ENCODE results near the gene KLHL29.

Gene KLHL29

GRCh38 chr2:23394700-23395099, 9.7 kb downstream of the KLHL29 start:
- no peak for DNase-seq

GRCh38 chr2:23397478-23397877, 12.5 kb downstream of the KLHL29 start:
- no peak for DNase-seq

GRCh38 chr2:23399674-23400261, 14.8 kb downstream of the KLHL29 start:
- DNase-seq = no peak

GRCh38 chr2:23400703-23401102, 15.7 kb downstream of the KLHL29 start:
- no peak for DNase-seq

GRCh38 chr2:23401427-23402204, 16.6 kb downstream of the KLHL29 start:
- DNase-seq = no peak

- no peak for DNase-seq
Observed at GRCh38 chr2:23402205-23402740, 17.3 kb downstream of the KLHL29 start.

GRCh38 chr2:23404426-23404825, 19.4 kb downstream of the KLHL29 start:
- DNase-seq = peak in 13 of 58 donors; percentile 6 to 32 (median 13)

- peak in 10 of 58 donors; percentile 8 to 45 (median 28) for DNase-seq
Observed at GRCh38 chr2:23409248-23409647, 24.3 kb downstream of the KLHL29 start.

- DNase-seq = no peak
Observed at GRCh38 chr2:23410596-23410995, 25.6 kb downstream of the KLHL29 start.

GRCh38 chr2:23411752-23412431, 26.9 kb downstream of the KLHL29 start:
- DNase-seq = no peak

- no peak for DNase-seq
Observed at GRCh38 chr2:23412556-23413155, 27.7 kb downstream of the KLHL29 start.

GRCh38 chr2:23413641-23414040, 28.7 kb downstream of the KLHL29 start:
- DNase-seq = no peak

GRCh38 chr2:23414106-23414505, 29.1 kb downstream of the KLHL29 start:
- no peak for DNase-seq

- DNase-seq = no peak
Observed at GRCh38 chr2:23414871-23415270, 29.9 kb downstream of the KLHL29 start.

GRCh38 chr2:23417310-23417709, 32.3 kb downstream of the KLHL29 start:
- DNase-seq = no peak

- no peak for DNase-seq
Observed at GRCh38 chr2:23418056-23418455, 33.1 kb downstream of the KLHL29 start.

GRCh38 chr2:23418461-23418911, 33.5 kb downstream of the KLHL29 start:
- no peak for DNase-seq

GRCh38 chr2:23419171-23420090, 34.5 kb downstream of the KLHL29 start:
- no peak for DNase-seq

- DNase-seq = no peak
Observed at GRCh38 chr2:23420091-23420839, 35.3 kb downstream of the KLHL29 start.

Data from anterior cingulate cortex (tissue), 58 donors.